ENCODE measurements around the gene PLXDC2.

- TF ChIP-seq CTCF (IDR thresholded peaks at IDR 0.05 in 2 of 3, conservative IDR thresholded peaks at IDR 0.05 in 1 of 3; ENCODE audit: control insufficient read depth in 2 of 3, extremely low read depth in 1 of 3, insufficient read depth in 1 of 3, low read depth in 3 of 3, low read length in 3 of 3) (no peak), YY1 (IDR thresholded peaks at IDR 0.05; ENCODE audit: low read depth, low read length) (no peak), E2F4 (IDR thresholded peaks at IDR 0.05; ENCODE audit: low read depth, low read length) (no peak), CREB1 (IDR thresholded peaks at IDR 0.05; ENCODE audit: low read depth) (no peak), EZH2 (IDR thresholded peaks at IDR 0.05; ENCODE audit: borderline replicate concordance, control insufficient read depth, low read depth, low read length) (no peak), HDAC6 (IDR thresholded peaks at IDR 0.05; ENCODE audit: unreplicated experiment) (no peak), EP300 (IDR thresholded peaks at IDR 0.05; ENCODE audit: borderline replicate concordance in 1 of 2, control insufficient read depth in 1 of 2, low read depth in 2 of 2, low read length in 2 of 2) (no peak), NRF1 (conservative IDR thresholded peaks at IDR 0.05; ENCODE audit: low read depth, low read length) (no peak), DPF2 (IDR thresholded peaks at IDR 0.05) (no peak), NFYA (IDR thresholded peaks at IDR 0.05; ENCODE audit: borderline replicate concordance, low read depth, low read length) (no peak), POLR2AphosphoS5 (IDR thresholded peaks at IDR 0.05; ENCODE audit: low read length) (no peak), REST (IDR thresholded peaks at IDR 0.05; ENCODE audit: low read depth, low read length) (no peak), ZZZ3 (IDR thresholded peaks at IDR 0.05; ENCODE audit: control insufficient read depth, insufficient read length, low read depth) (no peak)
Observed at GRCh38 chr10:20084451-20084850, 268.2 kb downstream of the PLXDC2 start.
